Ascending aorta (tissue), 2 donors: ENCODE results near the gene FANCB. TPM values are rescaled to one million over a fixed set of nuclear protein-coding genes. Genes with fewer than 3 reads are reported as not detected.

Experiments
- DNase-seq, 2 donors: peaks; one replicate each; pipeline ENCODE4 v3.0.0-alpha.2; 2019; ENCODE audit warnings: low spot score in 2 of 2
- H3K27ac ChIP-seq, 2 donors: fragments of 200-600 bp; sonication (generic); one replicate each; pipeline ENCODE4 v1.5.1; 2016 to 2017; ENCODE audit warnings: mild to moderate bottlenecking in 1 of 2
- H3K27me3 ChIP-seq: fragments of 200-600 bp; sonication (generic); one replicate; pipeline ENCODE4 v1.5.1; 2017
- H3K36me3 ChIP-seq, 2 donors: fragments of 200-600 bp; sonication (generic); one replicate each; pipeline ENCODE4 v1.5.1; 2016
- H3K4me1 ChIP-seq, 2 donors: fragments of 200-600 bp; sonication (generic); one replicate each; pipeline ENCODE4 v1.5.1; 2016 to 2017; ENCODE audit warnings: mild to moderate bottlenecking in 1 of 2
- H3K4me3 ChIP-seq, 2 donors: fragments of 200-600 bp; sonication (generic); one replicate each; pipeline ENCODE4 v1.5.1; 2016 to 2017; ENCODE audit warnings: mild to moderate bottlenecking in 1 of 2
- H3K9me3 ChIP-seq, 2 donors: fragments of 200-600 bp; sonication (generic); one replicate each; pipeline ENCODE4 v1.5.1; 2016
- intact Hi-C: fragments of 100-400 bp; cut with DNase I; formaldehyde crosslinking; loops from one replicate; pipeline ENCODE4 v1.15.1; 2023
- total RNA-seq: library from RNA; depleted of rRNA; stranded (reverse); fragments of >200 nt; gene quantifications from one replicate; pipeline ENCODE4 v1.1.0, GENCODE V29; 2016
- TF ChIP-seq, protein P1 (sequence below), 3 experiments: fragments of 200-600 bp in 2 of 3; fragments of 450-650 bp in 1 of 3; sonication (generic) in 2 of 3; IDR thresholded peaks; one replicate each; pipeline ENCODE4 v1.5.1; 2016 to 2019; ENCODE audit warnings: antibody characterized with exemption in 3 of 3, mild to moderate bottlenecking in 1 of 3, moderate library complexity in 1 of 3

The FANCB gene
- total RNA-seq, 1 donor from 2014 or later, result not detected

DNA sequence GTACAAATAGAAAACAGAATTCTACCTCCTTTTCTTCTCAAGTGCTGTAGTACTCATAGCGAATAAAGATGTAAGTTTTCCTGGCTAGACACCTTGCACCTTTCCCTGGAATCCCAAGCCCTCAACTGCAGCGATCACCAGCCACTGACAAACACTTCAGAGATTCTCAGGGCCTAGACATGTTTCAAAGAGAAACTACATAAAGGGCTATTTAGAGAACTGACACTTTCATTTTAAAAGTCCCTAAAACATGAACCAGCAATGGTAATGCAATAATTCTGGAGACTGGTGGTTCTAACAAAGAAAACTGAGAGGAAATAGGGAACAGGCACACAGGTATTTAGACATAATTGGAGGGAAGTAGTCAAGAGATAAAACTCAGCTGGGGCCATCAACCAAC lies 35.7 kb downstream of the FANCB start:
- H3K4me1 ChIP-seq, result no peaks in the 10 kb centered on the region
- TF ChIP-seq, protein P1, sequence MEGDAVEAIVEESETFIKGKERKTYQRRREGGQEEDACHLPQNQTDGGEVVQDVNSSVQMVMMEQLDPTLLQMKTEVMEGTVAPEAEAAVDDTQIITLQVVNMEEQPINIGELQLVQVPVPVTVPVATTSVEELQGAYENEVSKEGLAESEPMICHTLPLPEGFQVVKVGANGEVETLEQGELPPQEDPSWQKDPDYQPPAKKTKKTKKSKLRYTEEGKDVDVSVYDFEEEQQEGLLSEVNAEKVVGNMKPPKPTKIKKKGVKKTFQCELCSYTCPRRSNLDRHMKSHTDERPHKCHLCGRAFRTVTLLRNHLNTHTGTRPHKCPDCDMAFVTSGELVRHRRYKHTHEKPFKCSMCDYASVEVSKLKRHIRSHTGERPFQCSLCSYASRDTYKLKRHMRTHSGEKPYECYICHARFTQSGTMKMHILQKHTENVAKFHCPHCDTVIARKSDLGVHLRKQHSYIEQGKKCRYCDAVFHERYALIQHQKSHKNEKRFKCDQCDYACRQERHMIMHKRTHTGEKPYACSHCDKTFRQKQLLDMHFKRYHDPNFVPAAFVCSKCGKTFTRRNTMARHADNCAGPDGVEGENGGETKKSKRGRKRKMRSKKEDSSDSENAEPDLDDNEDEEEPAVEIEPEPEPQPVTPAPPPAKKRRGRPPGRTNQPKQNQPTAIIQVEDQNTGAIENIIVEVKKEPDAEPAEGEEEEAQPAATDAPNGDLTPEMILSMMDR (IDR thresholded peaks at IDR 0.05), result no peak
- no peaks in the 10 kb centered on the region for H3K9me3 ChIP-seq
- intact Hi-C loops, result no loop called here
- H3K36me3 ChIP-seq, result no peaks in the 10 kb centered on the region
- no peak overlapping the region for H3K4me3 ChIP-seq
- H3K27me3 ChIP-seq, result no peaks in the 10 kb centered on the region
- H3K27ac ChIP-seq, result no peak overlapping the region
- DNase-seq, result no peak

DNA sequence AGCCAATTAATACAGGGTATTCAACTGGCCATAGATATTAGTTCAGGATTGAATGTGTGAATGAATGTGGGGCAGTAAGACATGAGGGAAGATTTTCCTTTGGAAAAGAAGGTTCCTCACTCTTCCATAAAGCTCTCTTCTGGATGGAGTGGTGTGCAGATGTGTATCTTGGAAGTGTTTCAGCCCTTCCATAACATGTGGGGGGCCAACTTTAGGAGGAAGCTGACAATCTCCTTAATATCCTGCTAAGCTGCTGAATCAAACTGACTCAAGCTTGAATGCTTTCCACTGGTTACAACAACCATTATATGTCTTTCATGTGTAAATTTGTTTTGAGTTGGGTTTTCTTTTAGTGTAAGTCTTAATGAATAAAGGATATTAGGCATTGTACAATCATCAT lies 40.3 kb downstream of the FANCB start:
- H3K27me3 ChIP-seq, result no peaks in the 10 kb centered on the region
- H3K4me3 ChIP-seq, result no peak overlapping the region
- H3K36me3 ChIP-seq, result no peaks in the 10 kb centered on the region
- no peaks in the 10 kb centered on the region for H3K9me3 ChIP-seq
- TF ChIP-seq, protein P1 (IDR thresholded peaks at IDR 0.05), result no peak
- no peak for DNase-seq
- intact Hi-C loops, result no loop called here
- no peaks in the 10 kb centered on the region for H3K4me1 ChIP-seq
- no peak overlapping the region for H3K27ac ChIP-seq

DNA sequence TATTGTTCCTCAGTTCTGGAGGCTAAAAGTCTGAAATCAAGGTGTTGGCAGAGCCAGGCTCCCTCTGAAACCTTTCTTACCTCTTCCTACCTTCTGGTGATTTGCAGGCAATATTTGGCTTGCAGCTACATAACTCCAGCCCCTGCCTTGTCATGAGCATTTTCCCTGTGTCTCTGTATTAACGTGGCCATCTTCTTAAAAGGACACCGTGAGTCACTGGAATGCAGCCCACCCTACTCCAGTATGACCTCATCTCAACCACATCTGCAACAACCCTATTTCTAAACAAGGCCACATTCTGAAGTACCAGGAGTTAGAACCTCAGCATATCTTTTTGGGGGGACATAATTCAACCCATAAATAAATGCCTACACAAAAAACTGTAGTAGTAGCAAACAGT lies 40.7 kb downstream of the FANCB start:
- TF ChIP-seq, protein P1 (IDR thresholded peaks at IDR 0.05), result no peak
- H3K9me3 ChIP-seq, result no peaks in the 10 kb centered on the region

DNA sequence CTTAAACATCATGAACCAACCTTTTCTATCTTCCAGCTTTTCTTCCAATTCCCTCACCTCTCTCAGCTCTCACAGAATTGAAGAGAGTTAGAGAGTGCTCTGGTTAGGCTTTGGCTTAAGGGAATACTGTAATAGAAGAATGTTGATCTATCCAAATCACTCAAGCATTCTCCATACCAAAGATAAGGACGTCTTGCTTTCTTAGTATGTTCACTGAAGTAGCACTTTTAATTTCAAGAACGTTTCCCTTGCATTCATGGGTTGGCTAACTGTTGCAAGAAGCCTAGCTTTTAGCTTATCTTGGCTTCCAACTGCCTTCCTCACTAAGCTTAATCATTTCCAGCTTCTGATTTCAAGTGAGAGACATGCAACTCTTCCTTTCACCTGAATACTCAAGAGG lies 43.2 kb downstream of the FANCB start:
- Histone ChIP-seq H3K9me3 (no peaks in the 10 kb centered on the region), H3K27ac (no peak overlapping the region), H3K4me3 (no peak overlapping the region), H3K27me3 (no peaks in the 10 kb centered on the region), H3K36me3 (no peaks in the 10 kb centered on the region), H3K4me1 (no peaks in the 10 kb centered on the region)
- intact Hi-C loops, result no loop called here
- TF ChIP-seq, protein P1 (IDR thresholded peaks at IDR 0.05), result no peak
- DNase-seq, result no peak

More for the DNA sequence above, 40.7 kb downstream of the FANCB start:
- DNase-seq, result no peak
- H3K27ac ChIP-seq, result no peak overlapping the region
- H3K27me3 ChIP-seq, result no peaks in the 10 kb centered on the region
- H3K4me3 ChIP-seq, result no peak overlapping the region
- intact Hi-C loops, result no loop called here
- H3K4me1 ChIP-seq, result no peaks in the 10 kb centered on the region
- no peaks in the 10 kb centered on the region for H3K36me3 ChIP-seq

DNA sequence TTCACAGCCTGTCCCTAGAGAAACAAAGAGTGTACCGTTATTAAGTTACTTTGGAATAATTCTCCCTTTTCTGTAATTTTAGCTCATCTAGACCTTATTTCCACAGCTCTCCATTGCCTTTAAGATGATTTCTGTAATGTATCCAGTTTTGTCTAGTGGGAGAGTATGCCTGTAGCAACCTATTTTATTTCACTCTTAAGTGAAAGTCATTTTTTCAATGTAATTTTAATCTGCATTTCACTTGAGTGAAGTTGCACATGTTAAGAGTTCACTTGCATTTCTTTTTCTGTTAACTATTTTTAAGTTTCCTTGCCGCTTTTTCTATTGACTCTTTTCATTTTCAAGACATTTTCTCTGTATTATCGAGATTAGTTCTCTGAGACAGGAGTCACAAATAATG lies 46.5 kb downstream of the FANCB start:
- Histone ChIP-seq H3K36me3 (no peaks in the 10 kb centered on the region), H3K27ac (no peak overlapping the region), H3K9me3 (no peaks in the 10 kb centered on the region), H3K27me3 (no peaks in the 10 kb centered on the region), H3K4me1 (no peaks in the 10 kb centered on the region), H3K4me3 (no peak overlapping the region)
- intact Hi-C loops, result no loop called here
- DNase-seq, result no peak
- TF ChIP-seq, protein P1 (IDR thresholded peaks at IDR 0.05), result no peak

DNA sequence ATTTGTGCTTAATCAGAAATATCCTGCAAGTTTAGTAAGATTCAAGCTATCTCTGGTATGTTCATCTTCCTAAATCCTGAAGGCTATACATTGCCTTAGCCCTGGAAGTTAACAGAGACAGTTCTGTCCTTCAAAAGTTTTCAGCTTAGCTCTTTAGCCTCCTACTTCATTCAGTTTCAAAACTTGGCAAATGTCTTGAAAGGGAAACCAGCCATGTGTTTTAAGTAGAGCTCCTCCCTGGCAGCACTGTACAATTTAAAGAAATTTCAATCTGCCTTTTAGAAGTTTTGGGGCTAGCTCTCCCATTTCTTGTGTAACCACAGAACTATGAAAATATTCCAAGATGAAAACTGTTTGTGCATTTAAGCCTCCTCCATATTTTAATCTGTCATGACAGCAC lies 47.0 kb downstream of the FANCB start:
- intact Hi-C loops, result no loop called here
- DNase-seq, result no peak
- H3K36me3 ChIP-seq, result no peaks in the 10 kb centered on the region
- H3K27ac ChIP-seq, result no peak overlapping the region
- no peak overlapping the region for H3K4me3 ChIP-seq
- H3K4me1 ChIP-seq, result no peaks in the 10 kb centered on the region
- no peaks in the 10 kb centered on the region for H3K27me3 ChIP-seq
- H3K9me3 ChIP-seq, result no peaks in the 10 kb centered on the region
- TF ChIP-seq, protein P1 (IDR thresholded peaks at IDR 0.05), result no peak
